GM18517 (cell line): ENCODE results near the gene DAGLA.

Experiments used
- ATAC-seq: cut with Tn5 transposase; IDR thresholded peaks from one replicate; pipeline ENCODE4 v1.9.1; 2021; ENCODE audit warnings: mild to moderate bottlenecking, moderate library complexity; ENCODE audit not compliant: unreplicated experiment

DAGLA gene

DNA sequence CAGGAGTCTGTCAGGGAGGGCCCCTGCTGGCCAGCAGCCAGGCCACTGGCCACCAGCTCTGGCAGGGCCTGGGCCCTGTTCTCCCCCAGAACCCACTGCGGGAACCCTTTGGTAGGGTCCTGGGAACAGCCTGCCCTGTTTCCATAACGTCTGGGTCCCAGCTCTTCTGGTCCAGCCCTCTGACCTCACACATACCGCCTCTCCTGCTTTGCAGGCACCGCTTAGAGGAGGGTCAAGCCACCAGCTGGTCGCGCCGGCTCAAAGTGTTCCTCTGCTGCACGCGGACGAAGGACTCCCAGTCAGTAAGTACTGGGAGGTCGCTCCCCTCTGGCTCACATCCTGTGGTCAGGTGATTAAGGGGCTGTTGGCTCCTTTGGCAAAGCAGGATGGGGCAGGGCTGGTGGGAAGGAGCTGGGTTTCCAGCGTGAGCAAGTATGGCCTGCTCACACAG lies 45.6 kb downstream of the DAGLA start:
- ATAC-seq: no peak

DNA sequence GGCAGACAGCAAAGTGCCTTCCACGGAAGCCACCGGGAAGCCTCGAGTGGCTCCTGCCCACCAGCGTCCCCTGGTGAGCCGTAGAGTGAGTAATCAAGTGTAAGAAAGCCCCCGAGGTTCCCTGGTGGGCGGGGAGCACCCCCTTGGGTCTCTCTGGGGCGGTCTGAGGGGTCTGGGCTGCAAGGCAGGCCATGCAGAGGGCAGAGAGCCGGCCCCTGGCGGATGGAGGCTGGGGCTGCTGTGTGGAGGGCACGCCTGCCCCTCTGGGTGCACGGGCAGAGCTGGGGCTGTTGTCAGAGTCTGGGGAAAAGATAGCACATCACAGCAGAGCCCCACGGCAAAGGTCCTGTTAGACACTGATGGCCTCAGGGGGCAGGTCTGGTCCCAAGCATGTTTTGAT lies 46.6 kb downstream of the DAGLA start:
- no peak for ATAC-seq

- no peak for ATAC-seq
These were observed 47.2 kb downstream of the DAGLA start for GRCh38 chr11:61727401-61727811.

GRCh38 chr11:61728066-61728939 lies 48.1 kb downstream of the DAGLA start:
- ATAC-seq: no peak

- ATAC-seq: no peak
These were observed 48.7 kb downstream of the DAGLA start for GRCh38 chr11:61728940-61729219.

DNA sequence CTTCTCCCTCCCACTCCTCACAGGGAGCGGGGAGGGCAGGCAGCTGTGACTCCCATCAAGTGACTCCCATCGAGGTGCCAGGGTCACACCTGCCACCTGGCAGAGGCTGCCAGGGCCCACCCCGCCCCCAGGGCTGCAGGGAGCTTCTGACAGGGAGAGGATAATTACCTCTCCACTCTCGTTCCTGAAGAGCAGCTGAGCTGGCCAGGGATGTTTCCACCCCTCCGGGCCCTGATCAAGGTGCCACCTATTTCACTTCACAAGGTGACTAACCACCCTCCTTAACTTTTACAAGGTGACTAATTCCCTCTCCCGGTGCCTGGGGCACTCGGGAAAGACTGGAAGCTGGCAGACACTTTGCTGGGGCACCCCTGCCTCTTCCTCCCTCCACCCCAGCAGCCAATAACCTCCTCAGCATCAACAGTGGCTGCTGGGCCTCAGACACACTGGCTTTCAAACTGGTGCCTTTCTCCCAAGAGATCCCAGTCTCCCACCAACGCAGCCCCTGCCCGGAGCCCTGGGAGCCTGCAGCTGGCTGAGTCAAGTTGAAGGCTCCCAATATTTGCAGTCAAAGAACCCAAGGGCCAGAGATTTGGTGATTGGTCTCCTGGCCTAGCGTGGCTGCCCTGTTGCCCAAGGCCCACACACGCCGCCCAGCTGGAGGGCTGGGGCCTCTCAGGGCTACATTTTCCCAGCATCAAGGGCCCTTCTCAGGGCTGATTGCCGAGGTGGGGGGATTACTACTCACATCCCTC lies 50.2 kb downstream of the DAGLA start:
- ATAC-seq: no peak

GRCh38 chr11:61731211-61731951 lies 51.2 kb downstream of the DAGLA start:
- no peak for ATAC-seq

- ATAC-seq: no peak
These were observed 51.9 kb downstream of the DAGLA start for GRCh38 chr11:61731952-61732675.

DNA sequence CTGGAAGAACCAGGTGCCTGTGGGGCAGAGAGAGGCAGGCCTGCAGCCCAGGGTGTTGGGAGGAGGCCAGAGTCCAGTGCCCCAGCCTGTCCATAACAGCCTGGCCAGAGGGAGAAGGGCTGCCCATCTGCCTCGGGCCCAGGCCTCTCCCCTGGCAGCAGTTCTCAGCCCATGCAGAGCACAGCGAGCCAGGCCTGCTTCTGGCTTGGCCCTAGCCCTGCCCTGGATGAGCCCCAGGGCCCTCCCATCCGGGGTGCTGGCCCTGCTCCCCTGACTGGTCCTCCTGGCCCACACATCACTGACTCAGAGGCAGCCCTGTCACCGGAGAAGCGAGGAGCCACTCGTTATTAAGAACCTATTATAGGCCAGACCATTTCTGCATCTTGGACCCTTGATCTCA lies 52.5 kb downstream of the DAGLA start:
- no peak for ATAC-seq

DNA sequence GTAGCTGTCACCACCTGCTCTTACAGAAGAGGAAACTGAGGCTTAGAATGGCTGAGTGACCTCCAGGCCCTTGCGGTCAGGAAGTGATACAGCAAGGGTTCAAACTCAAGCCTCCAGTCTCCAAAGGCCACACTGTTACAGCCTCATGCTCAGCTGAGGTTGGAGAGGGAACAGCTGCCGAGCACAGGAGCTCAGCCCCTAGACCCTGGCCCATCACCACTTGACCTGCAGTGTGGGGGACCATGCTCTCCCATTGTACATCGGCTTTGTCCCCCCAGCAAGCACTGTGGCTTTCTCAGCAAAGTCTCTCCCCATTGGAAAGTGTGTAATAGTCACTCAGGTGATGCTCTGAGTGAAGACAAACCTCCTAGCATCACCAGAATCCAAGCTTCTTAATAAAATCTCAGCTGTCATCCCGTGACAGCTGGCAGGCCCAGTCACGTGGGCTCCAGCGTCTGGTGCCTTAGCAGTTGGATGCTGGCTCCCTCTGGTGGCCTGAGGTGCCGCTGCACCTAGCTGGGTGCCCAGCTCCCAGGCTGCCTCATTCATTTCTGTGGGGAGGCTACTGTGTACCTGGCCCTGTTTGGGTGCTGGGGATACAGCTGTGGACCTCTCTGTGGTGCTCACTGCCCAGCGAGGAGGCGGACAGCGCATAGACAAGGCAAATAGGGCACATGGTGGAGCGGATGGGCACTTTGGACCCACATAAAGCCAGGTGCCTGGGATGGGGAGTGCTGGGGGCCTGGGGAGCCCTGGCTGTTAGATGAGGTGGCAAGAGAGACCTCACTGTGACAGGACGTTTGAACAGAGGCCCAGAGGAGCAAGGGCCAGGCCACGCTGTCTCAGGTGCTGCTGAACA lies 53.2 kb downstream of the DAGLA start:
- peak; percentile 74 for ATAC-seq

- no peak for ATAC-seq
These were observed 54.6 kb downstream of the DAGLA start for GRCh38 chr11:61734767-61735166.

- ATAC-seq: no peak
These were observed 55.2 kb downstream of the DAGLA start for GRCh38 chr11:61735391-61735790.

GRCh38 chr11:61736310-61736709 lies 56.1 kb downstream of the DAGLA start:
- no peak for ATAC-seq

GRCh38 chr11:61737131-61737530 lies 56.9 kb downstream of the DAGLA start:
- ATAC-seq: no peak

DNA sequence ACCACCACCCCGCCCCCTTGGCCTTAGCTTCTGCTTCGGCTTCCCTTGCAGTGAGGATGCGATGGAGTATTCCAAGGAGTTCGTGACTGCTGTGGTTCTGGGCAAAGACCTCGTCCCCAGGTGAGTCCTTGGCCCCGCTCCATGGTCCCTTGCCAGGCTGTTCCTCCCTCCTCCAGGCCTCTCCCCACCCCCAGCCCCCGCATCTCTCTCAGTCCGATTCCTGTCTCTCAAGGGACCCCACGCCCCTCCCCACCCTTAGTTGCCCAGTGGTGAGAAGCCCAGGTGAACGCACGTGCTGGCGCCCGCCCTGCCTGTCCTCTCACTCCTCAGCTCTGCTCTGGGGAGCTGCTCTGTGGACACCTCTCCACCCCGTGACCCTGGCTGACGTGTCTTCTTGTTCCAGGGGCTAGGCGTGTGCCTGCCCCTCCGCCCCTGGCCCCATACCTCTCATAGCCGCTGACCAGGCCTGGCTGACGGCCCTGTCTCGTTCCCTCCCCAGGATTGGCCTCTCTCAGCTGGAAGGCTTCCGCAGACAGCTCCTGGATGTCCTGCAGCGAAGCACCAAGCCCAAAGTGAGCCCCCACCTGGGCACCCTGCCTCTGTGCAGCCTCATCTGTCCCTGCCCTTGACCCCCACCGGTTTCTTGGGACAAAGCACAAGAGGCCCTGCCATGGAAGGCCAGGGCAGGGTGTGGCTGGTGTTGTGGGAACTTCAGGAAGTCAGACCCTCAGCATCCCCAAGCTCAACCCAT lies 57.6 kb downstream of the DAGLA start:
- ATAC-seq: no peak

- no peak for ATAC-seq
These were observed 58.6 kb downstream of the DAGLA start for GRCh38 chr11:61738776-61739175.

DNA sequence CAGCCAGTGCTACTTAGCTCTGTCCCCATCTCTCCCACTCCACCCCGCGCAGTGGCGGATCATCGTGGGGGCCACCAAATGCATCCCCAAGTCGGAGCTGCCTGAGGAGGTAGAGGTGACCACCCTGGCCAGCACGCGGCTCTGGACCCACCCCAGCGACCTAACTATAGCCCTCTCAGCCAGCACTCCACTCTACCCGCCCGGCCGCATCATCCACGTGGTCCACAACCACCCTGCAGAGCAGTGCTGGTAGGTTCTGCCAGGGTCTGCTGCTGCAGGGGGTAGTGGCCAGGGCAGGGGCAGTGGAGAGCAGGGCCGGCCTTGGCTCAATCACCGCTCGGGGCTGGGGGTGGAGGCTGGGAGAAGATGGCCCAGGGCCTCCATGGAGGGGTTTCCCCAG lies 59.2 kb downstream of the DAGLA start:
- no peak for ATAC-seq

DNA sequence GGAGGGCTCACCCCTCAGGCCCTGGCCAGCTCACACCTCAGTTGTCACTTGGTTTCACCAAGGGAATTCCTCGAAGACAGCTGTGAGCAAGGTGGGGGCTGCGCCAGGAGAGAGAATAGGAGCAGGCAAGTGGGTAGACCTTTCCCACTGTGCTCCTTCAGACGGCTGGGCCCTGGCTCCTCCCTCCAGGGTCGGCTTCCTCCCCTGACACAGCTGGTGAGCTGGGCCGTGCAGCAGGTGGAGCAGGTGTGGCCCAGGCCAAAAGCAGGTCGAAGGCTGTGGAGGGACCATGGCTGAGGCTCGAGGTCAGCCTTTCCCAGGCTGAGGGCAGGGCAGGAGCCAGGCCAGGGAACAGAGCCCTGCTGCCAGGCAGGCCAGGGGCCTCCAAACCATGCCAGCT lies 59.8 kb downstream of the DAGLA start:
- no peak for ATAC-seq

GRCh38 chr11:61742391-61742790 lies 62.2 kb downstream of the DAGLA start:
- no peak for ATAC-seq
